ELR (cell line): ENCODE results near the gene EGFR.
A peak's percentile ranks its signal among the peaks of the same experiment; 100 is the strongest.

Source experiments
- DNase-seq: peaks from one replicate; pipeline ENCODE4 v3.0.0-alpha.2; 2015; ENCODE audit warnings: low read depth

EGFR gene

DNA sequence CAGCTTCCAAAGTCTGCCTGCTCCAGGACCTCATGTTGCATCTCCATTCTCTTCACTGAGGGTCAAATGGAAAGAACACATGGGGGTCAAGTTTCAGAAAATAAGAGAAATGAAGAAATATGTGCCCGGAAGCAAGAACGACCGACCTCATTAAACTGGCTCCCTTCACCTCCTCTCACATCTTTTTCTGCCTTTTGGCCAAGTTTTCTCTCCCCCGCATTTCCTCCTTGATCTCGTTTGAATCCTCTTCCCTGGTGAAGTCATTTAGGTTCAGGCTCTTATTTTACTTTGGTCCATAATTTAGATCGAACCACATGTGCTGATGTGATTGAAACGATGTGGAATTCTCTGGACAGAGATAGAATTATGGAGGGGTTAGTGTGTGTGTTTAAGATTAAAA is 44.2 kb downstream of the EGFR start:
- no peak for DNase-seq

DNA sequence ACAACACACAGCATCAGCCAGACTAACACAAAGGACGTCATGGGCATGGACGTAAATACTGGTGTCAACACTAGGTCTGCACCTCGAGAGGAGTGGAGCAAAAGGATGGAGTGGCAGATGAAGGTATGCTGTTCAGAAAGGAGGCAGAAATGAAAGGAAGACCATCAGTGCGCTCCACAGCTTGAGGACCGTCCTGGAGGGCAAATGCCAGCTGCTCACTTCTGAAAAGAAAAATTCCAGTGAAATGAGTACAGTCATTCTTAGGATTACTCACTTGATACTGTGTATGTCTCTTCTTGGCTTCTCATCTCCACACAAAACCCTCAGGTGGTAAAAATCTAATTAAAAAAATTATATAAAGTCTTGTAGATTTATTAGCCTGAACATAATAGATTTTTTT is 44.8 kb downstream of the EGFR start:
- DNase-seq = peak; percentile 91

DNA sequence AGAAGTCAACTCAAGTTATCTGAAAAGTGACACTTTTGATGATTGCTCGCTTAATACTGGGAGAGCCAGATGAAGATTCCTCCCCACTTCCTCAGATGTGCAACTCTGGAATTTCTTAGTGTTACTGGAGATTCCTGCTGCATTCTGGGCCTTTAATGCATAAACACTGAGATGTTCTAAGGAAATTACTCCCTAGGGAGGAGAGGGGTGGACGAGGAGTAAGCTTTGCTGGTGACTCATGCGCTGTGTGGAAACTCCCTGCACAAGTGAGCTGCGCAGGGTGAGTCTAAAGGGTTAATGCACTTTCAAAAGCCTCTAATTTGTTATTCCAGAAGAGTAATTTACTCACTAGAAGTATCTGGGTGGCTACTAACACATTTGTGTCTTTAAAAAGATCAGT is 46.3 kb downstream of the EGFR start:
- DNase-seq = peak; percentile 99

DNA sequence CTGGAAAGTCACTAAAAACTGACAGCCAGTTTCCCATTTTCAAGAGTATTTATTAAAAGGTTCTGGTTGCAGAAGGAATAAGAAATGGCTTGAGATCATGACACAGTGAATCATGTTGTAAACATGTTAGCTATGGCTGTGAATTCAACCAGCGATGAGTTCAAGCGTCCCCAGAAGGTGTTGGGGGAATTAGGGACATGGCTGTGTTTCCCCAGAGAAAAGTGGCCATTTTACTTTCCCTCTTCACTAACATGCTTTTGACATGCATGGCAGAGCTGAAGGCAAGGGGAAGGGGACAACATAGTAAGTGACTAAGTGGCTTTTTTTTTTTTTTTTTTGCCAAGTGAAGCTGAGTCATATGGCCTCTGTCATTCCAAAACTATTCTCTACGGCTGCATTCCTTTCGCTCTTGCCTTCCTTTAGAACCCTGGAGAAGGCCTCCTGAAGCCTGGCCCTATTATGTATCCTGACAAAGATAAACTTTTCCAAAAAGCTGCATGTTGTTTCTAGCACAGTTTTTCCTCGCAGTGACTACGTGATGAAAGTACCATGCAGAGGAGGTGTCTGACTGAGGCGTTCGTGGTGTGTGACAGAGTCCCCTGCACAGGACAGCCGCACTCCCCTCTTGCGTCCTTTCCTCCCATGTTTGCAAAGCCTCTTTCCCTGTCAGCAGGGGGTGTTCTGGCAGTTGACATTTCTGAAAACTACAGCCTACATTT is 46.9 kb downstream of the EGFR start:
- DNase-seq = peak; percentile 98

DNA sequence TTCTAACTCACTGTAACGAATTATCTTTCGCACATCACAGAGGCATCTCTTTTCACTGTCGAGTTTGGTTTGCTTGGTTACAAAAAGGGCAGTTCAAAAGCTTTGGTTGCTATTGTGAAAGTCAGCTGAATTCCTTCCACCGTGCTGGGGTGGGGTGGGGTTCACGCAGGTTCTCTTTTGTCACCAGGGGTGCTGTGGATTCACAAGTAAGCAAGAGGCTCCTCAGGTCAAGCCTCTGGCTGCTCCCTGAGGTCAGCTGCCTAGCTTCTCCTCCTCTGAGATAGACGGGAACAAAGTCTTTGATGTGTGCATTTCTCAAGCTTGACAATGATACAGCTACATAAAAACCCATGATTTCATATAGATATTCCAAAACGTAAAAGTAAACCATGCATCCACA is 47.7 kb downstream of the EGFR start:
- DNase-seq = no peak

DNA sequence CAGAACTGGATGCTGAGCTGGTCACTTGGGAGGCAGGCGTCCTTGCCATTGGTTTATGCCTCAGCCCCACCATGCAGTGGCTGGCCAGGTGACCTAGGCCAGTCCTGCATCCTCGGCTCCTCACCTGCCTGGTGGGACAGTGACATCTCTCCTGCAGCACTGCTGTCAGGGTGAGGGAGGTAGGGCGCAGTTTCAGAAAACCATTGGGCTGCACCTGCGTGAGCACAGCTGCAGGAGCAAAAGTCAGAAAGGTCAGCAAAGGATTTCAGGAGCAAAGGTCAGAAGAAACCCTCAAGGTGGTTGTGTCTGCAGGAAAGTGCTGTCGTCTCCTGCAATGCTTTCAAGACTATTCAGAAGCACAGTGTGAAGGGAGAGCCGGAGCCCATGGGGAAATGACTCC is 48.1 kb downstream of the EGFR start:
- no peak for DNase-seq

DNA sequence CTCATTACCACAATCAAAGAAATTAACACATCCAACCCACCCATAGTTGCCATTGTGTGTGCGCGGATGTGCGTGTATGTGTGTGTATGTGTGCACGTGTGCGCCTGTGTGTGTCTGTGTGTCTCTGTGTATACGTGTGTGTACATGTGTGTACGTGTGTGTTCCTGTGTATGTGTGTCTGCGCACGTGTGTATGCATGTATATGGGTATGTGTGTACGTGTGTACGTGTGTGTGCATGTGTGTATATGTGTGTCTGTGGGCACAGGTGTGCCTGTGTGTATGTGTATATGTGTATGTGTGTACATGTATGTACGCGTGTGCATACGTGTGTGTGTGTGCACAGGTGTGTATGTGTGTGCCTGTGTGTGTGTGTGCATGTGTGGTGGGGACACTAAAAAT is 48.9 kb downstream of the EGFR start:
- no peak for DNase-seq

DNA sequence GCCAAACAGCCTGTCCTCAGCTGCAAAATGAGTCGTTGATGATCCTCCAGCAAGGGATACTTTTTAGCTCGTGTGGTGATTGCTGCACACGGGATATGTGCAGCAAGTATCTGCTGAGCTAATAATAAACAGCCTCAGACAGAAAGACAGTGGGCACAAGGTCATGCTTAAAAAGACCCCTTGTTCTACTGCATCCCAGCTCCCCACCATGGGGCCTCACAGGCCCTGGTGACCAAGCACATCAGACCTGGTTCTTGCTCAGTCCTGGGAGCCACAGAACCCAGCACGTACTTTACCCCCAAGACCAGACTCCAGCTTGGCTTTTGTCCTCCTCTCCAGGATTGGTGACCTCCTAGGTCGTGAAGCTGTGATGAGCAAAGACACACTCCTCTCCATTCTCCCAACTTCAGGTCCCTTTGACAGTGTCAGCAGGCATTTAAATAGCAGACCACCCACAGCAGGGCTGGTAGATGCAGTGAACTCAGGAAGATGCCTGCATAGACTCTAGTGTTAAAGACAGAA is 50.5 kb downstream of the EGFR start:
- peak; percentile 42 for DNase-seq

DNA sequence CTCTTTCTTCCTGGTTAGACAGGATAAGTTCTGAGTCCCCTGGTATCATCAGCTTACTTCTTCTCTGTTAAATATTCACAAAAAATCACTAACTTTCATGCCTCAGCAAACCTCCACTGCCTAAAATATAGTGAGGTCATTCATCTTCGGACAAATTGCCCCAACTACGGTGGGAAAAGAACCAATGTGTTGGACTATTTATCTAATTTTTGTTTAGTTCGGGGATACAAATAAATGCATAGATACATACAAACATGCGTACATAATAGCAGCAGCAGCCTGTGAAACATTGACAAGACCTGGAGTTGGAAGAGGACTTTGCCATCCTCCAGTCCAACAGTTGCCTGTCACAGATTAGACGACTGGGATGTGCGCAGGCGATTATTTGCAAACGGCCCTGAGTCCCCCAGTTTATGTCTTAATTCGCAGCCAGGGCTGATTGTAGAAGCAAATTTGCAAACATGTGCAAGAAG is 51.5 kb downstream of the EGFR start:
- no peak for DNase-seq

DNA sequence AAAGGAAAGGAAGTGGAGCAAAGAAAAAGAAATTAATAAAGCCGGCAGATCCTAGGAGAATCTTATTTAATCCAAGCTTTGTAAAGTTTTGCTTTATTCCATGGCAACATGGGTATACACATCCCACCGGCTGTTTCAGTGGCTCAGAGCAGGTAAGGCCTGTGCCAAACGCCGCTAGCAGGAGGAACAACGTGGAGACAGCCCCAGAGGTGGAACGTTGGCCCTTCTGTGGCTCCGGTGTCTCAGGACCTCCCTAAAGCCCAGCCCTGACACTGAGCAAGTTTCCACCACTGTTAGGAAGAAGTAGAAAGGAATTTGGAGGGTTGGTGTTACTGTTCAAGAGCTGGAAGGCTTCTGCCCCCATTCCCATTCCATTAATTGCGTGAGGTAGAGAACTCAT is 52.0 kb downstream of the EGFR start:
- no peak for DNase-seq

DNA sequence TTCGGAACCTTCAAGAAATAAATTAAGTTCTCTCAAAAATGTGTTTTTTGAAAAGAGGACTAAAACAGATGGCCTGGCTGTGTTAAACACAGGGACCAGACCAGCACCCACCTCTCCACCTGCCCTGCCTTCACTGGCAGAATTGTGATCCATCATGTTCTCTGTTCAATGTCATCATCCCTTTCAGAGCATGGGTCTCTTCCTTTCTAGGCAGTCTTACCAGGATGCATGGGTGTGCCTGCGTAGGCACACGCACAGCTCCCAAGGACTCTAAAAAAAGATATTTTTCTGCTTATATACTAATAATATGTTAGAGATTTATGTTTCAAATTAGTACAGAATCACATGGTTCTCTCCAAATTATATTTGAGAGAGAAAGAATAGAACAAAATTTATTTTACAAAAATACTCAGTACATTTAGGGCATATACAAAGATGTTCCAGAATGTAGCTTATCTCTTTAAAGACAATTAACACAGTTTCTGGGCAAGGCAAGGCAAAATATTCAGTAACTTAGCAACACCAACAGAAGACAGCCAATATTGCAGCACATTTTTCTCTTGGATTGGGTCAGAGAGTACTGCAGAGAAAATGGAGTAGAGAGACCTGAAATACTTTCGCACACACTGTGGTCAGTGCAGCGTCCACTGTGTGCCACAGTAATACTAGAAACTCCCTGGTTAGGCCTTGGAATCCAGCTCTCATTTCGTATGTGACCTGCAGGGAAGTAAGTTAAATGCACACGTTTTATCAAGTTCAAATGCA is 52.8 kb downstream of the EGFR start:
- no peak for DNase-seq

DNA sequence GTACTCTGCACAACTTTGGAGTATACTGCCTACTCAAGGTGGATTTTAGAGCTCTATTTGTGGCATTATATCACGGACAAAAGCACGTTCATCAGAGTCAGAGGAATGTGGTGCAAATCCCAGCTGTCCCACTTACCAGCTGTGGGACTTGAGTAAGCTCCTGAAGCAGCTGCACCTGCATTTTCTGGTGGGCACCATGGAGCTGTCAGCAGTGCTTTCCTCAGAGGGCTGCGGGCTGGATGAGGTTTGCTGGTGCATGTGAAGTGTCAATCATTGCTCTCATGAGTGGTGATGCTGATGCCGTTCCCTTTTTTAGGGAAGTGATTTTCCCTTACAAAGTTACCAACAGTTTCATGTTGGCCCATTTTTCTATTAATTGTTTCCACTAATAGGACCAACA is 53.4 kb downstream of the EGFR start:
- DNase-seq = no peak

DNA sequence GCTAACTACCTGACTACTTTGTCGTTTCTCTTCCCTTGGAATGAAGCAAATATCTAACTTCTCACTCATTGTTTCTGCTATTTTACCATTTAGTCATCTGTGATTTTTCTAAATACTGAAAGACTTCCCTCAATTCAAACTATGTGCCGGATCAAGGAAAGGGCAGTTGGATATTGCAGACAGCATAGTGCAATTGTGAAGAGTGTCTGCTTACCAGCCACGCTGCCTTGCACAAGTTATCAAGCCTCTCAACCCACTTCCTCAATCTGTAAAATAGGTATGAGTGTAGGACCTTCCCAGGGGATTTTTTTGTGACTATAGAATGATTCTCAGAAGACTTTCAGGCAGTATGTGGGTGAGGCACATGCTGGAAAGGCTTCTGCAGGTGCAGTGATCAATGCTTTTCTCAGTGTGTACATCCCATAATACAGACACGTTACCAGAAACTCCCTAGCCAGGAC is 54.3 kb downstream of the EGFR start:
- DNase-seq = peak; percentile 77

DNA sequence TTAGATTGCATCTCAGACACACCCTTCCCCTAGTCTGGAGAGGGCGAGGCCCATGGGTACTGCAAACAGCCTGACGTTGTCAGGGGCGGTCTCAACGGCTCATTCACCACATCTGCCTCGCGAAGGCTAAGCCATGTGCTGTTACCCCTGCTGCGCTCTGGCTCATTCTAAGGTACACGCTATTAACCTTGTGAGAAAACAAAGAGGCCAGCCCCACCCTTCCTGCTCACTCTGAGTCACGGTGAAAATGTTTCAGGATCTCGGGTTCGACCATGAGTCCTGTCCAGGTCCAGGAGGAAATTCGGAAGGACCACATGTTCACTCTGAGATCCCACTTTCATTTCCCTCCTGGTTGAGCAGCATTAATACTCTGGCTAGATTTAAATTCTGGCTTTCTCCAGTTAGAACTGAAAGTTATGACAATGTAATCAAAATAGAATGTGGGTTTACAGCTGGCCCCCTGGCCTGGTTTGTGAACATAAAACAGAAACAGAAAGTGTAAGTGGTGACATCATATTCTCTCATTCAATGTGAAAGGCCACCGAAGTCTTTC is 55.2 kb downstream of the EGFR start:
- peak; percentile 100 for DNase-seq

DNA sequence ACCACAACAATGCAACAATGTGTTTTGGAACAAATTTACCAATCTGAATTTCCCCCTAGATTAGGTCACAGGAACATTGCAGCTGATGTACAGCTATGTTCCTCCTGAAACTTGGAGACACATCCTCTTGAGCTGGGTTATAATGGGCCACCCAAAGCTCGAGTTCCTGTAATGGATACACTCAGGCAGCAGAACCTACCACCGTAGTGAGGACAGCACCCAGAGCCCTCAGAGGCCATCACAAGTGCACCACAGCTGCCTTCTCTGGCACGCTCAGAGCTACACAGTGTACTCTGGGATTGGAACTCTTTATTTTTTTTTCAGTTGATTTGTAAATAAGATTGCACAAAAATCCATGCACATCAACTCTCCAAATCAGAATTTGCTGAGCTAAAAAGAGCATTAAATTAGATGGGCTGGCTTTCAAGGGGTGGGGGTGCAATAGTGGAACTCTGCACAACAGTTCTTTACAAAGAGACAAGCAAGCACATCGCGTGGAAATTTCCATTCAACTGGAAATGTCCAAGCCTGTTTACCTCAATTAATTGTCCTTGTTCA is 56.7 kb downstream of the EGFR start:
- no peak for DNase-seq

DNA sequence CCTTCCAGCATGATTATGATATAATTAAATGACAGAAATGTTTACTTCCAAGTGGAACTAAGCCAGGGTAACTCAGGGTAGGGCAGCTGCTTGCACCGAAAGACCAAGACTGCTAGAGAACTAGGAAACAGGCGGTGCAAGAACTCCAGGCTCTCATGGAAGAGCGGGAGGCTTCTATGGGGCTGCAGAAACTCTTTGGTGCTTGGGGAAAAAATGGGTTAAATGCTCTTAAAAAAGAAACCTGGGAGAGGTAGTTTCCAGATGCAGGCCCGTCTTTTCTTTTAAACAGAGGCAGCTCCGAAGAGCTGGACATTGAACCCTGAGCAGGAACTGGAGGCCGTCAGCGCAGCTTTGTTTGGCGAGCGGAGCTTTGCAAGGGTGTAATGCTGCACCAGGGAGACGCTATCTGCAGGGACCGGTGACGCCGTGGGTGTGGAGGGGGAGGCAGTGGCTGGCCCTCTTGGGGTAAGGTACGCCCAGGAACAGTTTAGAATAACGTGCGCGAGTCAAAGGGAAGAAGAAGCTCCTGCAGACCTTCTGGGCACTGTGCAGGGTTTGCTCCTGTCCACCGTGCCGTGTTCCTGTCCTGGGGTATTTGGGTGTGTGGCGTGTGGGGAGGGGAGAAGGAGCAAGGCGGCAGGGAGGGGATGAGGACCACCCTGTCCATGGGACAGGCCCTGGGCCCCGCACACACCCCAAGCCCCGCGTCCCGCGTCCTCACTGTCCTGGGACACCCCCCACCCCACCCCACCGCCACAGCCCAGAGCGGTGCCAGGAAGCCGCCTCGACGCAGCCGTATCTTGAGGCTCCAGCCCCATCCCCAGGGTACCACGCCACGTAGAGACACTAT is 59.0 kb downstream of the EGFR start:
- DNase-seq = no peak

DNA sequence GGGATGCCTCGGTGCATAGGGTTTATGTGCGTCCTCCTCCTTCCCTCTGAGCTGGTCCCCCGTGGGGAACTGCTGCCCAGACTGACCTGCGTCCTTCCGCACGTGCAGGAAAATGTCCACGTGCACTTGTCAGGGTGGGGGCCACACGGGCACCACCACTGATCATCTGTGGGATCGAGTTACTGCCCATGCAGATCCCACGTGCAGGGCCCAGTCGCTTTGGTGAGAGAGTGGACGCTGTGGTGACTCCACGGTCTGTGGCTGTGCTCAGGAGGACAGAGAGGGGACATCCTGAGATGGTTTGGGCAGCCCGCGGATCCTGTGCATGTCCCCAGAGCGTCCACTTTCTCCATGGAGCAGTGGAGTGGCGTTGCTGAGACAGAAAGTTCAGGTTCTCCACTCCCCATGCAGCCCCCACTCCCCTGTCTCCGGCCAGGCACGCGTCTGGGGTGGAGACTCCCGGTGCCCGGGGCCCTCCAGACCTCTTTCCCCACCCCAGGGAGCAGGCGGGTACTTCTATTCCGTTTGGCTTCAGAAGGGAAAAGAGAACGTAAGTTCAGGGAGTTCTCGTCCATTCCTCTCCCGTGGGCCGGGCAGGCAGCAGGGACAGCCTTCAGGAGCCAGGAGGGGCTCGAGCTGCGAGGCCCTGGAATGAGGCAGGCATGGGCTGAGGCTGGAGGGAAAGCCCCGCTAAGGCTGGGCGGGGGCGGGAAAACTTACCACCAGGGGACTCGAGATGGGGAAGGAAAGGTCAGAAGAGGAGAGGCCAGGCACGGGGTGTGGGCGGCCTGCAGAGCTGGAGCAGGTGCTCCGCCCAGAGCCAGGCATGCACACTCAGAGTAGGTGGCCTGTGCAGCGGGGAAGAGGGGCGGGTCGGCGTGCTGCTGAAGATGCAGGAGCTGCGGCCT is 59.9 kb downstream of the EGFR start:
- DNase-seq = no peak

DNA sequence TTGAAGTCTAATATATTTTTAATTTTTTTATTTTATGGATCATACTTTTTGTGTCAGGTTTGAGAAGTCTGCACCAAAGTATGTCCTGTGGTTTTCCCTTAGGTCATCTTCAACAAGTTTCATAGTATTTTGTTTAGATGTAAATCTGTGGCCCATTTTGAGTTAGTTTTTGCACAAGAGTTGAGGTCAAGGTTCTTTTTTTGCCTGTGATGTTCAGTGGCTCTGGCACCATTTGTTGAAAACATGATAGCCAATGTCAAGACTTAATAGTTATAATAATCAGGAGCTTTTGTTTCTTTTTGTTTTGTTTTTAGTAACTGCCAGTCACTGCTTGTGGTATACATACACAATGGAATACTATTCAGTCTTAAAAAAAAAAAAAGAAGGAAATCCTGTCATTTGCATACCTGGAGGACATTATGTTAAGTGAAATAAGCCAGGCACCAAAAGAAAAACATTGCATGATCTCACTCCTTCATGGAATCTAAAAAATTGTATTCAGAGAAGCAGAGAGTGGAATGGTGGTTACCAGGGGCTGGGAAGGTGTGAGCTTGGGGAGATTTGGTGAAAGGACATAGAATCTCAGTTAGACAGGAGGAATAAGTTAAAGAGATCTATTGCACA is 61.3 kb downstream of the EGFR start:
- DNase-seq = no peak

DNA sequence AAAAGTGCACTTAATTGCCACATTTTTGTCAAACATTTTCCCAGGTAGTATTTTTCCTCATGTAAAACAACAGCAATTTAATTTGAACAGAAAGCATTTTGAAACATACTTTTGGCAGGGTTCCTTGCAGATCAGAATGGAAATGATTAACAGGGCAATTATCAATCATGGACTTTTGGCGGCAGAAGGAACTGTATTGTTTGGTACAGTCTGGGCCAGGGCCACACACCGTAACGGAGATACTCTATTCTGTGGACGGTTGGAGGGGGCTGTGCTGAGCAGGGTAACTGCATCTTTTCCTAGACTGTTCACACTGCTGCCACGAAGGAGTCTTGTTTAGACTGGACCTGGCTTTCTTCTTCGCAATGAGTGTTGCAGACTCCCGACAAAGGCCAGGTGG is 62.3 kb downstream of the EGFR start:
- no peak for DNase-seq
